Right lobe of liver (tissue), 4 donors: ENCODE data around the gene KCNF1.

Experiments used
- POLR2A ChIP-seq: fragments of 450-650 bp; IDR thresholded peaks from one replicate; pipeline ENCODE4 v1.6.1; 2017; ENCODE audit warnings: antibody characterized with exemption, mild to moderate bottlenecking
- TF ChIP-seq, protein P1 (sequence below), 4 donors: fragments of 200-600 bp in 3 of 4; fragments of 450-650 bp in 1 of 4; IDR thresholded peaks; one replicate each; pipeline versions ENCODE4 v1.5.1 to v1.8.0; 2016 to 2022; ENCODE audit warnings: antibody characterized with exemption in 4 of 4, mild to moderate bottlenecking in 2 of 4
- donor health status: DM: no; HTN: no; CAD: no.
- donor health status: DM: no; HTN: no; CAD: no.
- donor health status: DM: no; HTN: yes; CAD: no.

DNA sequence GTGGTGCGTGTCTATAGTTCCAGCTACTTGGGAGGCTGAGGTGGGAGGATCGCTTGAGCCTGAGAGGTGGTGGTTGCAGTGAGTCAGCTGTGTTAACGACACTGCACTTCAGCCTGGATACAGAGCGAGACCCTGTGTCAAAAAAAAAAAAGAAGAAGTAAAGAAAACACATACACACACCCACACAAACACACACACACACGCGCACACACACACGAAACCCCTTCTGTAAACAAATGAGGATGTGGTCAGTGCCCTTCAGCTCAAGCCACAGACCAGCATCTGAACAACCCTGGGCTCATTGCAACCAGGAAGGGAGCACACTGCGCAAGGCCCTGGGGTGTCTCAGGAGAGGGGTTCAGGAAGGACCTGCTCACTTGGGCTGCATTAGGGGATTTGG lies 47.9 kb upstream of the KCNF1 start:
- TF ChIP-seq, protein P1, sequence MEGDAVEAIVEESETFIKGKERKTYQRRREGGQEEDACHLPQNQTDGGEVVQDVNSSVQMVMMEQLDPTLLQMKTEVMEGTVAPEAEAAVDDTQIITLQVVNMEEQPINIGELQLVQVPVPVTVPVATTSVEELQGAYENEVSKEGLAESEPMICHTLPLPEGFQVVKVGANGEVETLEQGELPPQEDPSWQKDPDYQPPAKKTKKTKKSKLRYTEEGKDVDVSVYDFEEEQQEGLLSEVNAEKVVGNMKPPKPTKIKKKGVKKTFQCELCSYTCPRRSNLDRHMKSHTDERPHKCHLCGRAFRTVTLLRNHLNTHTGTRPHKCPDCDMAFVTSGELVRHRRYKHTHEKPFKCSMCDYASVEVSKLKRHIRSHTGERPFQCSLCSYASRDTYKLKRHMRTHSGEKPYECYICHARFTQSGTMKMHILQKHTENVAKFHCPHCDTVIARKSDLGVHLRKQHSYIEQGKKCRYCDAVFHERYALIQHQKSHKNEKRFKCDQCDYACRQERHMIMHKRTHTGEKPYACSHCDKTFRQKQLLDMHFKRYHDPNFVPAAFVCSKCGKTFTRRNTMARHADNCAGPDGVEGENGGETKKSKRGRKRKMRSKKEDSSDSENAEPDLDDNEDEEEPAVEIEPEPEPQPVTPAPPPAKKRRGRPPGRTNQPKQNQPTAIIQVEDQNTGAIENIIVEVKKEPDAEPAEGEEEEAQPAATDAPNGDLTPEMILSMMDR (IDR thresholded peaks at IDR 0.05), result no peak
- no peak for TF ChIP-seq POLR2A
